MM.1S (cell line): ENCODE data around the gene ACKR3.

Source experiments
- EZH2 ChIP-seq: fragments of 300-600 bp; sonication (generic); optimal IDR thresholded peaks from 2 replicates; pipeline ENCODE3; 2017; ENCODE audit warnings: low read depth, mild to moderate bottlenecking, antibody characterized with exemption, low read length, mixed read lengths
- EZH2phosphoT487 ChIP-seq: fragments of 300-600 bp; sonication (generic); IDR thresholded peaks from 2 replicates; pipeline ENCODE4 v1.6.1; 2018; ENCODE audit warnings: antibody characterized with exemption, low read length
- TF ChIP-seq, protein P1 (sequence below): fragments of 300-600 bp; sonication (generic); IDR thresholded peaks from 2 replicates; pipeline ENCODE4 v1.5.1; 2016; ENCODE audit warnings: antibody characterized with exemption, low read length, mixed read lengths

DNA sequence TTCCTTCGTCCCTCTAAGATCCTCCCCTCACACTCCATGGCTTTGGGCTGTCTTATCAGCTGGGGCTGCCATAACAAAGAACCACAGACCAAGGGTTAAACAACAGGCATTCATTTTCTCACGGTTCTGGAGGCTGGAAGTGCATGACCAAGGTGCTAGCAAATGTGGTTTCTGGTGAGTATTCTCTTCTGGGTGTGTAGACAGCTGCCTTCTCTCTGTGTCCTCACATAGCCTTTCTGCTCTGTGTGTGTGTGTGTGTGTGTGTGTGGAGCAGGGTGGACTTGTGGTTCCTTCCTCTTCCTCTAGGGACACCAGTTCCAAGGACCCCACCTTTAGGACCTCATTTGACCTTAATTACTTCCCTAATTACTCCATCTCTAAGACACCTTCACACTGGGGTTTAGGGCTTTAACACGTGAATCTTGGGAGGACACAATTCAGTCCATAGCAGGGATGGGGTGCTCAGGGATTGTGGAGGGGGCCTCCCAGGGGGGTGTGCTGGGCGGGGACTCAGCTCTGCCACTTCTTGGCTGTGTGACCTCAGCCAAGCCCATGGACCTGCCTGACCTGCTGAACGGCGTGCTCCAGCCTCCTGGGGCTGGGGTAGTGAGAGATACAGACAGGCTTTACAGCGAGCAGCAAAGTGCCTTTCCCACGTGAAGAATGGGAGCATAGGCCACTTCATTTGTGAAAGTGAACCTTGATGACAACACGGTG, 38.0 kb downstream of the ACKR3 start:
- TF ChIP-seq, protein P1, sequence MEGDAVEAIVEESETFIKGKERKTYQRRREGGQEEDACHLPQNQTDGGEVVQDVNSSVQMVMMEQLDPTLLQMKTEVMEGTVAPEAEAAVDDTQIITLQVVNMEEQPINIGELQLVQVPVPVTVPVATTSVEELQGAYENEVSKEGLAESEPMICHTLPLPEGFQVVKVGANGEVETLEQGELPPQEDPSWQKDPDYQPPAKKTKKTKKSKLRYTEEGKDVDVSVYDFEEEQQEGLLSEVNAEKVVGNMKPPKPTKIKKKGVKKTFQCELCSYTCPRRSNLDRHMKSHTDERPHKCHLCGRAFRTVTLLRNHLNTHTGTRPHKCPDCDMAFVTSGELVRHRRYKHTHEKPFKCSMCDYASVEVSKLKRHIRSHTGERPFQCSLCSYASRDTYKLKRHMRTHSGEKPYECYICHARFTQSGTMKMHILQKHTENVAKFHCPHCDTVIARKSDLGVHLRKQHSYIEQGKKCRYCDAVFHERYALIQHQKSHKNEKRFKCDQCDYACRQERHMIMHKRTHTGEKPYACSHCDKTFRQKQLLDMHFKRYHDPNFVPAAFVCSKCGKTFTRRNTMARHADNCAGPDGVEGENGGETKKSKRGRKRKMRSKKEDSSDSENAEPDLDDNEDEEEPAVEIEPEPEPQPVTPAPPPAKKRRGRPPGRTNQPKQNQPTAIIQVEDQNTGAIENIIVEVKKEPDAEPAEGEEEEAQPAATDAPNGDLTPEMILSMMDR, result no peak
- no peak for TF ChIP-seq EZH2
- TF ChIP-seq EZH2phosphoT487, result no peak
